Measurements from ENCODE around the gene BLVRB. TPM values are rescaled to one million over a fixed set of nuclear protein-coding genes. Genes with fewer than 3 reads are reported as not detected.

BLVRB gene
- total RNA-seq, 2 experiments from 2014 or later, result 4.3 to 5.2 TPM

GRCh38 chr19:40512473-40513344, 47.2 kb upstream of the BLVRB start:
- Histone ChIP-seq H3K27me3 (ENCODE audit: control insufficient read depth in 1 of 2, insufficient read depth in 2 of 2, low read length in 2 of 2) (peaks cover 34% of the 10 kb centered on the region in 2 experiments), H3K4me1 (ENCODE audit: insufficient read depth, low read length) (peaks cover 4% of the 10 kb centered on the region), H3K4me3 (ENCODE audit: low read length) (no peak overlapping the region), H3K36me3 (ENCODE audit: insufficient read depth, low read length) (no peaks in the 10 kb centered on the region), H3K9me3 (ENCODE audit: control insufficient read depth in 1 of 2, insufficient read depth in 1 of 2, low read length in 2 of 2) (no peaks in the 10 kb centered on the region), H3K27ac (ENCODE audit: low read depth in 1 of 2, low read length in 2 of 2) (no peak overlapping the region)
- Mint-ChIP-seq H3K9me3 (no peaks in the 10 kb centered on the region), H3K4me1 (ENCODE audit: low read depth) (peaks cover 5% of the 10 kb centered on the region), H3K27me3 (peaks cover 64% of the 10 kb centered on the region), H3K4me3 (no peak overlapping the region), H3K36me3 (ENCODE audit: low read depth) (no peaks in the 10 kb centered on the region), H3K27ac (no peak overlapping the region)
- ChIA-PET CTCF (interaction anchor here (0.6 kb wide), 1 partner anchor 515 kb away, joined by 3 read pairs; no protein-coding TSS in a partner anchor), POLR2A (no interaction called here)
- DNase-seq, result peak in 2 of 14 experiments; percentile 20 to 22
- peak; percentile 34 for ATAC-seq (ENCODE audit: poor library complexity)
- intact Hi-C loops (cut with DNase I, micrococcal nuclease), result no loop called here
- TF ChIP-seq CTCF (IDR thresholded peaks at IDR 0.05), result no peak

- Histone ChIP-seq H3K9me3 (ENCODE audit: control insufficient read depth in 1 of 2, insufficient read depth in 1 of 2, low read length in 2 of 2) (no peaks in the 10 kb centered on the region), H3K27me3 (ENCODE audit: control insufficient read depth in 1 of 2, insufficient read depth in 2 of 2, low read length in 2 of 2) (peaks cover 34% of the 10 kb centered on the region in 2 experiments), H3K4me3 (ENCODE audit: low read length) (no peak overlapping the region), H3K36me3 (ENCODE audit: insufficient read depth, low read length) (no peaks in the 10 kb centered on the region), H3K27ac (ENCODE audit: low read depth in 1 of 2, low read length in 2 of 2) (no peak overlapping the region), H3K4me1 (ENCODE audit: insufficient read depth, low read length) (peaks cover 4% of the 10 kb centered on the region)
- Mint-ChIP-seq H3K27me3 (peaks cover 60% of the 10 kb centered on the region), H3K4me3 (no peak overlapping the region), H3K9me3 (no peaks in the 10 kb centered on the region), H3K4me1 (ENCODE audit: low read depth) (peaks cover 5% of the 10 kb centered on the region), H3K36me3 (ENCODE audit: low read depth) (no peaks in the 10 kb centered on the region), H3K27ac (no peak overlapping the region)
- intact Hi-C loops (cut with DNase I, micrococcal nuclease), result no loop called here
- no peak for DNase-seq
- ChIA-PET POLR2A (no interaction called here), CTCF (no interaction called here)
- ATAC-seq (ENCODE audit: poor library complexity), result no peak
- TF ChIP-seq CTCF (IDR thresholded peaks at IDR 0.05), result no peak
These were observed 46.5 kb upstream of the BLVRB start for GRCh38 chr19:40512110-40512472.

GRCh38 chr19:40511487-40511886, 45.9 kb upstream of the BLVRB start:
- Mint-ChIP-seq H3K4me3 (no peak overlapping the region), H3K4me1 (ENCODE audit: low read depth) (peaks cover 5% of the 10 kb centered on the region), H3K9me3 (no peaks in the 10 kb centered on the region), H3K27ac (no peak overlapping the region), H3K36me3 (ENCODE audit: low read depth) (no peaks in the 10 kb centered on the region), H3K27me3 (peaks cover 54% of the 10 kb centered on the region)
- H3K36me3 ChIP-seq (ENCODE audit: insufficient read depth, low read length), result no peaks in the 10 kb centered on the region
- ChIA-PET CTCF (no interaction called here), POLR2A (no interaction called here)
- H3K27me3 ChIP-seq (ENCODE audit: control insufficient read depth in 1 of 2, insufficient read depth in 2 of 2, low read length in 2 of 2), result peaks cover 34% of the 10 kb centered on the region in 2 experiments
- no peaks in the 10 kb centered on the region for H3K9me3 ChIP-seq (ENCODE audit: control insufficient read depth in 1 of 2, insufficient read depth in 1 of 2, low read length in 2 of 2)
- H3K4me1 ChIP-seq (ENCODE audit: insufficient read depth, low read length), result peaks cover 4% of the 10 kb centered on the region
- intact Hi-C loops (cut with DNase I, micrococcal nuclease), result no loop called here
- H3K4me3 ChIP-seq (ENCODE audit: low read length), result no peak overlapping the region
- DNase-seq (no peak), ATAC-seq (ENCODE audit: poor library complexity) (no peak)
- no peak overlapping the region for H3K27ac ChIP-seq (ENCODE audit: low read depth in 1 of 2, low read length in 2 of 2)
- TF ChIP-seq CTCF (IDR thresholded peaks at IDR 0.05), result no peak

All from CD4-positive, alpha-beta T cell (primary cell).